Measurements from ENCODE around the gene SLC7A7. TPM values are rescaled to one million over a fixed set of nuclear protein-coding genes. Genes with fewer than 3 reads are reported as not detected.
"Not testable (repeated sequence)": the region's sequence is repeated elsewhere in the genome, so short reads cannot be mapped to it uniquely, and the experiment has no call there.

Gene SLC7A7
- total RNA-seq, 1 experiment from 2014 or later, result 13.6 TPM

GRCh38 chr14:22822016-22822570 lies 6.9 kb upstream of the SLC7A7 start:
- DNase-seq (ENCODE audit: low spot score), result no peak

GRCh38 chr14:22821193-22822015 lies 6.2 kb upstream of the SLC7A7 start:
- DNase-seq (ENCODE audit: low spot score), result no peak

GRCh38 chr14:22820731-22821130 lies 5.5 kb upstream of the SLC7A7 start:
- DNase-seq (ENCODE audit: low spot score), result no peak

GRCh38 chr14:22819151-22819988 lies 4.1 kb upstream of the SLC7A7 start:
- DNase-seq (ENCODE audit: low spot score), result peak; percentile 81

- DNase-seq (ENCODE audit: low spot score), result no peak
These were observed 862 bp downstream of the SLC7A7 start for GRCh38 chr14:22814373-22814772.

- DNase-seq (ENCODE audit: low spot score), result no peak
These were observed 2.1 kb downstream of the SLC7A7 start for GRCh38 chr14:22813145-22813544.

GRCh38 chr14:22812744-22813143 lies 2.5 kb downstream of the SLC7A7 start:
- no peak for DNase-seq (ENCODE audit: low spot score)

- no peak for DNase-seq (ENCODE audit: low spot score)
These were observed 3.5 kb downstream of the SLC7A7 start for GRCh38 chr14:22811722-22812121.

GRCh38 chr14:22808388-22809209 lies 6.6 kb downstream of the SLC7A7 start:
- no peak for DNase-seq (ENCODE audit: low spot score)

GRCh38 chr14:22807432-22808087 lies 7.7 kb downstream of the SLC7A7 start:
- DNase-seq (ENCODE audit: low spot score), result no peak

GRCh38 chr14:22805235-22805634 lies 10.0 kb downstream of the SLC7A7 start:
- not testable (repeated sequence) for DNase-seq (ENCODE audit: low spot score)

- no peak for DNase-seq (ENCODE audit: low spot score)
These were observed 11.6 kb downstream of the SLC7A7 start for GRCh38 chr14:22803687-22803974.

- no peak for DNase-seq (ENCODE audit: low spot score)
These were observed 12.2 kb downstream of the SLC7A7 start for GRCh38 chr14:22802860-22803686.

GRCh38 chr14:22801716-22802115 lies 13.5 kb downstream of the SLC7A7 start:
- no peak for DNase-seq (ENCODE audit: low spot score)

- no peak for DNase-seq (ENCODE audit: low spot score)
These were observed 14.9 kb downstream of the SLC7A7 start for GRCh38 chr14:22800346-22800745.

- DNase-seq (ENCODE audit: low spot score), result no peak
These were observed 16.7 kb downstream of the SLC7A7 start for GRCh38 chr14:22798528-22798927.

GRCh38 chr14:22797017-22797917 lies 18.0 kb downstream of the SLC7A7 start:
- no peak for DNase-seq (ENCODE audit: low spot score)

GRCh38 chr14:22796087-22796707 lies 19.0 kb downstream of the SLC7A7 start:
- no peak for DNase-seq (ENCODE audit: low spot score)

- DNase-seq (ENCODE audit: low spot score), result no peak
These were observed 20.7 kb downstream of the SLC7A7 start for GRCh38 chr14:22794551-22794951.
